ENCODE results near the gene LDLRAD2. TPM values are rescaled to one million over a fixed set of nuclear protein-coding genes. Genes with fewer than 3 reads are reported as not detected.
A peak's percentile ranks its signal among the peaks of the same experiment; 100 is the strongest.

Gene LDLRAD2
- total and polyA plus RNA-seq, 9 of the 15 experiments (the other 6 are each of a cell fraction or from before 2014, with no cell fraction given): 0.45 to 0.48 TPM; not detected in 7

- TF ChIP-seq THRAP3 (IDR thresholded peaks at IDR 0.05; ENCODE audit: borderline replicate concordance) (peak; percentile 64; the same call in 1 of the 2 replicates), FOXA3 (CRISPR knock-in tag; conservative IDR thresholded peaks at IDR 0.05 in 1 of 2, IDR thresholded peaks at IDR 0.05 in 1 of 2) (0 out of 4 replicates have a peak, but pooled peaks of 1 of the 2 experiments have one; percentile 32), POLR2A (conservative IDR thresholded peaks at IDR 0.05) (peak; percentile 80), POLR2AphosphoS5 (IDR thresholded peaks at IDR 0.05; ENCODE audit: control insufficient read depth, insufficient read depth, low read depth, low read length) (peak; percentile 44; the same call in 1 of the 2 replicates)
Measured at GRCh38 chr1:21785764-21786163, 26.3 kb upstream of the LDLRAD2 start (continued).

- Histone ChIP-seq H3K27me3 (ENCODE audit: control insufficient read depth in 2 of 2, insufficient read depth in 2 of 2, low read length in 2 of 2) (no peaks in the 10 kb centered on the region), H3K9me3 (replicated peaks; ENCODE audit: control insufficient read depth, insufficient read depth, low read depth, low read length) (no peaks in the 10 kb centered on the region), H3K4me1 (replicated peaks in 1 of 2; ENCODE audit: control insufficient read depth in 2 of 2, insufficient read depth in 2 of 2, low read length in 2 of 2) (peaks cover 21 to 43% of the 10 kb centered on the region in 2 experiments), H3K79me2 (ENCODE audit: control insufficient read depth, insufficient read depth, low read length) (peaks cover 14% of the 10 kb centered on the region), H3K36me3 (ENCODE audit: control insufficient read depth, insufficient read depth, low read length) (no peaks in the 10 kb centered on the region), H3K9ac (ENCODE audit: insufficient read depth in 1 of 2, low read depth in 2 of 2, low read length in 2 of 2) (no peak overlapping the region), H3K4me2 (ENCODE audit: insufficient read depth, low read length) (no peak overlapping the region), H3K27ac (ENCODE audit: extremely low read depth, low read depth, low read length) (no peak overlapping the region), H2AFZ (ENCODE audit: low read depth, low read length) (no peak overlapping the region; the same call in 1 of the 2 replicates), H3K9me1 (ENCODE audit: control insufficient read depth, insufficient read depth, low read length) (no peaks in the 10 kb centered on the region), H4K20me1 (replicated peaks; ENCODE audit: control insufficient read depth, insufficient read depth, low read length) (no peaks in the 10 kb centered on the region; the same call in 1 of the 2 replicates), H3K4me3 (no peak overlapping the region)
- ATAC-seq: no peak
- FAIRE-seq: no peak
- no TSS peak for BruUV-seq (replicated peaks)
- in situ Hi-C loops (cut with MboI): no loop called here
- POLR2A ChIA-PET: no interaction called here
- CTCF ChIA-PET (ENCODE audit: low intra/inter-chr PET ratio): no interaction called here
- 78% methylated on average over 2 of the region's 2 CpGs for WGBS (ENCODE audit: insufficient coverage, low coverage, missing lambda C conversion rate)
- intact Hi-C loops (cut with micrococcal nuclease): no loop called here
- peak; percentile 51 for TF ChIP-seq ZNF280A (IDR thresholded peaks at IDR 0.05; ENCODE audit: low read depth, partially characterized antibody)
- TF ChIP-seq MNT (conservative IDR thresholded peaks at IDR 0.05): no peak
- no peak for TF ChIP-seq CSDE1 (IDR thresholded peaks at IDR 0.05)
- 0 out of 3 replicates have a peak, but pooled peaks of 1 of the 2 experiments have one; percentile 33 for TF ChIP-seq CBX3 (IDR thresholded peaks at IDR 0.05; ENCODE audit: borderline replicate concordance in 1 of 2, low read length in 2 of 2)
- no peak for TF ChIP-seq BRD4 (IDR thresholded peaks at IDR 0.05)
- TF ChIP-seq ZFP36 (IDR thresholded peaks at IDR 0.05; ENCODE audit: low read depth, low read length, partially characterized antibody): peak; percentile 83
- no peak for DNase-seq (ENCODE audit: extremely low read depth in 1 of 4, low spot score in 3 of 4)
Measured at GRCh38 chr1:21786640-21787039, 25.4 kb upstream of the LDLRAD2 start.

Data from K562 (cell line).